Endothelial cell (in vitro differentiated cells): ENCODE results near the gene SPC25. TPM values are rescaled to one million over a fixed set of nuclear protein-coding genes. Genes with fewer than 3 reads are reported as not detected.
A peak's percentile ranks its signal among the peaks of the same experiment; 100 is the strongest.

Experiments used
- DNase-seq: peaks from one replicate; pipeline ENCODE4 v3.0.0; 2021; ENCODE audit warnings: low spot score
- H3K27ac Mint-ChIP-seq: one replicate; pipeline ENCODE4 v1.8.0; 2021; ENCODE audit warnings: mixed read lengths, inconsistent platforms; ENCODE audit not compliant: unreplicated experiment
- H3K27me3 Mint-ChIP-seq: one replicate; pipeline ENCODE4 v1.8.0; 2021; ENCODE audit warnings: mild to moderate bottlenecking, moderate library complexity, mixed read lengths, inconsistent platforms; ENCODE audit not compliant: unreplicated experiment
- H3K36me3 Mint-ChIP-seq: one replicate; pipeline ENCODE4 v1.8.0; 2021; ENCODE audit warnings: mild to moderate bottlenecking, low read depth, mixed read lengths, inconsistent platforms; ENCODE audit not compliant: unreplicated experiment
- H3K4me1 Mint-ChIP-seq: one replicate; pipeline ENCODE4 v1.8.0; 2021; ENCODE audit warnings: mild to moderate bottlenecking, mixed read lengths, inconsistent platforms; ENCODE audit not compliant: unreplicated experiment
- H3K4me3 Mint-ChIP-seq: one replicate; pipeline ENCODE4 v1.8.0; 2021; ENCODE audit warnings: mild to moderate bottlenecking, mixed read lengths, inconsistent platforms; ENCODE audit not compliant: unreplicated experiment
- H3K9me3 Mint-ChIP-seq: one replicate; pipeline ENCODE4 v1.8.0; 2021; ENCODE audit warnings: mixed read lengths, inconsistent platforms; ENCODE audit not compliant: unreplicated experiment
- CTCF ChIP-seq: fragments of 200-600 bp; sonication (generic); IDR thresholded peaks from one replicate; pipeline ENCODE4 v1.5.0; 2021; ENCODE audit warnings: antibody characterized with exemption; ENCODE audit not compliant: unreplicated experiment
- long read RNA-seq: library from polyadenylated mRNA; unstranded; transcript quantifications from one replicate; pipeline ENCODE4 v2.0.0, GENCODE V29; 2020; ENCODE audit not compliant: unreplicated experiment
- total RNA-seq: library from RNA; stranded (reverse); fragmentation: NEBNext Ultra II Directional; extraction: Animal tissue kit (Norgen Biotek cat#: 25700); gene quantifications from one replicate; pipeline ENCODE4 v1.2.1, GENCODE V29; 2021; ENCODE audit not compliant: unreplicated experiment

Gene SPC25
- 6.2 TPM for total RNA-seq
- long read RNA-seq, transcript SPC25-201 (7 exons, 1,354 nt) = major isoform, 5 of 5 reads
- long read RNA-seq, partial matches to known transcripts = 0 of 5 reads
- long read RNA-seq, other reads (novel, unspliced or antisense) = 0 of 5 reads

GRCh38 chr2:168890006-168890782 lies at the start of gene SPC25:
Gene SPC25 (minus strand): TSS chr2:168890430. CDS start chr2:168889519, 911 bp downstream.
- Mint-ChIP-seq H3K4me1 (peaks cover 6% of the 10 kb centered on the region), H3K36me3 (no peaks in the 10 kb centered on the region), H3K27ac (no peak within 1 kb of the TSS), H3K4me3 (peak within 1 kb of the TSS; percentile 94), H3K27me3 (peaks cover 1% of the 10 kb centered on the region), H3K9me3 (no peaks in the 10 kb centered on the region)
- no peak for TF ChIP-seq CTCF
- peak; percentile 86 for DNase-seq

- Mint-ChIP-seq H3K27ac (no peak overlapping the region), H3K4me1 (peaks cover 17% of the 10 kb centered on the region), H3K9me3 (no peaks in the 10 kb centered on the region), H3K27me3 (no peaks in the 10 kb centered on the region), H3K4me3 (no peak overlapping the region), H3K36me3 (no peaks in the 10 kb centered on the region)
- no peak for TF ChIP-seq CTCF
- no peak for DNase-seq
Measured at GRCh38 chr2:168939918-168940317, 49.7 kb upstream of the SPC25 start.

GRCh38 chr2:168939061-168939460 lies 48.8 kb upstream of the SPC25 start:
- no peaks in the 10 kb centered on the region for H3K36me3 Mint-ChIP-seq
- H3K4me3 Mint-ChIP-seq = no peak overlapping the region
- peaks cover 18% of the 10 kb centered on the region for H3K4me1 Mint-ChIP-seq
- DNase-seq = no peak
- H3K9me3 Mint-ChIP-seq = no peaks in the 10 kb centered on the region
- no peak for TF ChIP-seq CTCF
- no peaks in the 10 kb centered on the region for H3K27me3 Mint-ChIP-seq
- no peak overlapping the region for H3K27ac Mint-ChIP-seq

GRCh38 chr2:168935810-168936581 lies 45.8 kb upstream of the SPC25 start:
- Mint-ChIP-seq H3K27me3 (no peaks in the 10 kb centered on the region), H3K4me1 (peaks cover 18% of the 10 kb centered on the region), H3K4me3 (no peak overlapping the region), H3K27ac (peak overlapping the region; percentile 80), H3K36me3 (no peaks in the 10 kb centered on the region), H3K9me3 (no peaks in the 10 kb centered on the region)
- peak; percentile 24 for DNase-seq
- no peak for TF ChIP-seq CTCF
